ENCODE data around the gene ALDH16A1. TPM values are rescaled to one million over a fixed set of nuclear protein-coding genes. Genes with fewer than 3 reads are reported as not detected.

ALDH16A1 gene
- total RNA-seq, 1 donor from 2014 or later: 14.7 TPM

- peaks cover 2% of the 10 kb centered on the region for H3K36me3 Mint-ChIP-seq
- TF ChIP-seq EZH2phosphoT487 (IDR thresholded peaks at IDR 0.05) (no peak), EZH2 (IDR thresholded peaks at IDR 0.05) (no peak), CTCF (IDR thresholded peaks at IDR 0.05) (no peak)
- Histone ChIP-seq H3K36me3 (no peaks in the 10 kb centered on the region), H3K27me3 (peaks cover 96% of the 10 kb centered on the region), H3F3A (ENCODE audit: low read depth) (peaks cover 64% of the 10 kb centered on the region), H2AFZ (replicated peaks) (no peak overlapping the region), H3K4me1 (peaks cover 24% of the 10 kb centered on the region), H3K9ac (no peak overlapping the region), H3K27ac (no peak overlapping the region), H3K9me3 (ENCODE audit: low read depth) (no peaks in the 10 kb centered on the region), H3K4me3 (no peak overlapping the region), H4K20me1 (ENCODE audit: low read depth) (no peaks in the 10 kb centered on the region), H3K79me2 (ENCODE audit: low read depth) (no peaks in the 10 kb centered on the region), H3K4me2 (no peak overlapping the region)
- peaks cover 62% of the 10 kb centered on the region for H3K27me3 Mint-ChIP-seq (ENCODE audit: insufficient read depth, low read depth)
- peaks cover 49% of the 10 kb centered on the region for H3K4me1 Mint-ChIP-seq
- peaks cover 17% of the 10 kb centered on the region for H3K9me3 Mint-ChIP-seq
- no peak overlapping the region for H3K27ac Mint-ChIP-seq
- DNase-seq (ENCODE audit: low spot score): no peak
- peak overlapping the region; percentile 53 for H3K4me3 Mint-ChIP-seq
Observed at GRCh38 chr19:49431330-49431749, 21.7 kb upstream of the ALDH16A1 start.

DNA sequence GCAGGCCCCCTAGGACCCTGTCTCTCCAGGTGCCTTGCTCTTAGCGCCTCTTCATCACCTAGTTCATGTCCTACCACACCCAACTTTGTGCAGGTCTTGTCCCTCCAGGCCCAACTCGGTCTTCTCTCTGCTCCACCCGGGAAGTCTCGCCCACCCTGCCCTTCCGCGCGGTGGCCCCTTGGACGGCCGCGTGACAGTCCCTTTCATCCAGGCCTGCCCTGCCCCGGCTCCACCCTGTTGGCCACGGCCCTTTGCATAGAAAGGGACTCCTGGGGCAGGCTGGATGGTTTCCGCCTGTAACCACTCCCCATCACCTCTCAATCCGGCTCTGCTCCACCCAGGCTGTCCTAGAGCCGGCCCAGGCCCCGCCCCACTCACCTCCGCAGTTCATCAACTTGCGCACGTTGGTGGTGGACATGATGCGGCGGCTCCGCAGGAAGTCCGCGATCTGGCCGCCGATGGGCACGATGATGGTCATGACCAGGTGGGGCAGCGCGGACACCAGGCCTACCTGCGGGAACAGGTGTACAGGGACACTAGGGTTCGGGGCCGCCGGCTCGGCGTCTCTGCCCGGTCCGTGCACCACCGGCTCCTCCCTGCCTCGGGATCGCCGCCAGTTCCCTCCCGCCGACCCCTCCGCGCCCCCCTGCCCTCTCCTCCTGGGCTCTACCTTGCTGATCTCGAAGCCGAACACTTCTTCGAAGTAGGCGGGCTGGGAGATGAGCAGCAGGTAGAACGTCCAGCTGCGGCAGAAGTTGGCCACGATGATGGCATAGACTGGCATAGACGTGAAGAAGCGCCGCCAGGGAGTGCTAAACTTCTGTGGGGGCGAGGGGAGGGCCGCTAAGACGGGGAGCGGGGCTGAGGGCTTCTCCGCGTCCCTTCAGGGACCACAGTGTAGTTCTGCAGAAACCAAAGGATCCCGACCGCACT lies 20.6 kb upstream of the ALDH16A1 start:
- no peak overlapping the region for H3K9ac ChIP-seq
- peak overlapping the region; percentile 57 for H3K4me2 ChIP-seq
- no peak overlapping the region for H2AFZ ChIP-seq (replicated peaks)
- H3K27me3 ChIP-seq: peaks cover 96% of the 10 kb centered on the region
- no peaks in the 10 kb centered on the region for H3K36me3 ChIP-seq
- peaks cover 12% of the 10 kb centered on the region for H3K9me3 Mint-ChIP-seq
- H4K20me1 ChIP-seq (ENCODE audit: low read depth): no peaks in the 10 kb centered on the region
- no peak overlapping the region for H3K4me3 Mint-ChIP-seq
- H3K4me3 ChIP-seq: peak overlapping the region; percentile 30
- H3K79me2 ChIP-seq (ENCODE audit: low read depth): no peaks in the 10 kb centered on the region
- H3K4me1 ChIP-seq: peaks cover 21% of the 10 kb centered on the region
- H3K9me3 ChIP-seq (ENCODE audit: low read depth): no peaks in the 10 kb centered on the region
- H3K27ac Mint-ChIP-seq: no peak overlapping the region
- H3K27ac ChIP-seq: no peak overlapping the region
- TF ChIP-seq EZH2 (IDR thresholded peaks at IDR 0.05) (peak; percentile 95), CTCF (IDR thresholded peaks at IDR 0.05) (no peak), EZH2phosphoT487 (IDR thresholded peaks at IDR 0.05) (peak; percentile 83)
- H3F3A ChIP-seq (ENCODE audit: low read depth): peaks cover 59% of the 10 kb centered on the region
- H3K4me1 Mint-ChIP-seq: peaks cover 39% of the 10 kb centered on the region
- peaks cover 61% of the 10 kb centered on the region for H3K27me3 Mint-ChIP-seq (ENCODE audit: insufficient read depth, low read depth)
- peak; percentile 75 for DNase-seq (ENCODE audit: low spot score)
- peaks cover 2% of the 10 kb centered on the region for H3K36me3 Mint-ChIP-seq

- H3K27ac ChIP-seq: no peak overlapping the region
- peaks cover 2% of the 10 kb centered on the region for H3K36me3 Mint-ChIP-seq
- H3K9ac ChIP-seq: no peak overlapping the region
- H3K9me3 ChIP-seq (ENCODE audit: low read depth): no peaks in the 10 kb centered on the region
- H3K4me3 ChIP-seq: no peak overlapping the region
- no peaks in the 10 kb centered on the region for H3K79me2 ChIP-seq (ENCODE audit: low read depth)
- H3K4me2 ChIP-seq: no peak overlapping the region
- H3K4me1 ChIP-seq: peaks cover 21% of the 10 kb centered on the region
- H2AFZ ChIP-seq (replicated peaks): no peak overlapping the region
- no peaks in the 10 kb centered on the region for H4K20me1 ChIP-seq (ENCODE audit: low read depth)
- DNase-seq (ENCODE audit: low spot score): no peak
- H3K27me3 ChIP-seq: peaks cover 96% of the 10 kb centered on the region
- peaks cover 58% of the 10 kb centered on the region for H3F3A ChIP-seq (ENCODE audit: low read depth)
- H3K27me3 Mint-ChIP-seq (ENCODE audit: insufficient read depth, low read depth): peaks cover 63% of the 10 kb centered on the region
- H3K9me3 Mint-ChIP-seq: peaks cover 12% of the 10 kb centered on the region
- H3K36me3 ChIP-seq: no peaks in the 10 kb centered on the region
- H3K27ac Mint-ChIP-seq: no peak overlapping the region
- H3K4me3 Mint-ChIP-seq: no peak overlapping the region
- peaks cover 33% of the 10 kb centered on the region for H3K4me1 Mint-ChIP-seq
- TF ChIP-seq EZH2phosphoT487 (IDR thresholded peaks at IDR 0.05) (no peak), CTCF (IDR thresholded peaks at IDR 0.05) (no peak), EZH2 (IDR thresholded peaks at IDR 0.05) (no peak)
Observed at GRCh38 chr19:49433240-49433901, 19.7 kb upstream of the ALDH16A1 start.

Measured in neural progenitor cell (in vitro differentiated cells).